ENCODE results near the gene AOC1.

DNA sequence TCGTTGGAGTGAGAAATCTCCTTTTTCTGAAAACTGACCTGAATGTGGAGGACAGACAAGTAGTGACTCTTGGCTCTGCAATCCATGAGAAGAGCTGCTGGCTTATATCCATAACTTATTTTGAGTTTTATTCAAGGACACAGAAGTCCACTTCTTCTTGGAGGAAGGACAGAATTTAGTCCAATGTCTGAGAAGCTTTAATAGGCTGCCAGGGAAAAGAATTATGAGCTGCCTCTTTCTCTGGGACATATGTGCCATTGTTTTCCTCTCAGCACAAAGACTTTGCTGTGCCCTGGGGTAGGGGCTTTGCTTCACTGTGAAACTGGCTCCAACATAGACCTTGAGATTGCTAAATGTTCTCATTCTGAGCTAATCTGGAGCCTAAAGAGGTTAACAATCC lies 20.5 kb upstream of the AOC1 start:
- no peak for TF ChIP-seq EP300 (IDR thresholded peaks at IDR 0.05)
- TF ChIP-seq, protein P1, sequence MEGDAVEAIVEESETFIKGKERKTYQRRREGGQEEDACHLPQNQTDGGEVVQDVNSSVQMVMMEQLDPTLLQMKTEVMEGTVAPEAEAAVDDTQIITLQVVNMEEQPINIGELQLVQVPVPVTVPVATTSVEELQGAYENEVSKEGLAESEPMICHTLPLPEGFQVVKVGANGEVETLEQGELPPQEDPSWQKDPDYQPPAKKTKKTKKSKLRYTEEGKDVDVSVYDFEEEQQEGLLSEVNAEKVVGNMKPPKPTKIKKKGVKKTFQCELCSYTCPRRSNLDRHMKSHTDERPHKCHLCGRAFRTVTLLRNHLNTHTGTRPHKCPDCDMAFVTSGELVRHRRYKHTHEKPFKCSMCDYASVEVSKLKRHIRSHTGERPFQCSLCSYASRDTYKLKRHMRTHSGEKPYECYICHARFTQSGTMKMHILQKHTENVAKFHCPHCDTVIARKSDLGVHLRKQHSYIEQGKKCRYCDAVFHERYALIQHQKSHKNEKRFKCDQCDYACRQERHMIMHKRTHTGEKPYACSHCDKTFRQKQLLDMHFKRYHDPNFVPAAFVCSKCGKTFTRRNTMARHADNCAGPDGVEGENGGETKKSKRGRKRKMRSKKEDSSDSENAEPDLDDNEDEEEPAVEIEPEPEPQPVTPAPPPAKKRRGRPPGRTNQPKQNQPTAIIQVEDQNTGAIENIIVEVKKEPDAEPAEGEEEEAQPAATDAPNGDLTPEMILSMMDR (IDR thresholded peaks at IDR 0.05): no peak
- TF ChIP-seq POLR2AphosphoS5 (IDR thresholded peaks at IDR 0.05): no peak
- TF ChIP-seq POLR2A (IDR thresholded peaks at IDR 0.05): no peak
